GM19452 (cell line): ENCODE results near the gene ALAS1.
A peak's percentile ranks its signal among the peaks of the same experiment; 100 is the strongest.
"Not testable (repeated sequence)": the region's sequence is repeated elsewhere in the genome, so short reads cannot be mapped to it uniquely, and the experiment has no call there.

Experiments
- ATAC-seq: cut with Tn5 transposase; IDR thresholded peaks from one replicate; pipeline ENCODE4 v1.9.1; 2021; ENCODE audit not compliant: unreplicated experiment

The ALAS1 gene

DNA sequence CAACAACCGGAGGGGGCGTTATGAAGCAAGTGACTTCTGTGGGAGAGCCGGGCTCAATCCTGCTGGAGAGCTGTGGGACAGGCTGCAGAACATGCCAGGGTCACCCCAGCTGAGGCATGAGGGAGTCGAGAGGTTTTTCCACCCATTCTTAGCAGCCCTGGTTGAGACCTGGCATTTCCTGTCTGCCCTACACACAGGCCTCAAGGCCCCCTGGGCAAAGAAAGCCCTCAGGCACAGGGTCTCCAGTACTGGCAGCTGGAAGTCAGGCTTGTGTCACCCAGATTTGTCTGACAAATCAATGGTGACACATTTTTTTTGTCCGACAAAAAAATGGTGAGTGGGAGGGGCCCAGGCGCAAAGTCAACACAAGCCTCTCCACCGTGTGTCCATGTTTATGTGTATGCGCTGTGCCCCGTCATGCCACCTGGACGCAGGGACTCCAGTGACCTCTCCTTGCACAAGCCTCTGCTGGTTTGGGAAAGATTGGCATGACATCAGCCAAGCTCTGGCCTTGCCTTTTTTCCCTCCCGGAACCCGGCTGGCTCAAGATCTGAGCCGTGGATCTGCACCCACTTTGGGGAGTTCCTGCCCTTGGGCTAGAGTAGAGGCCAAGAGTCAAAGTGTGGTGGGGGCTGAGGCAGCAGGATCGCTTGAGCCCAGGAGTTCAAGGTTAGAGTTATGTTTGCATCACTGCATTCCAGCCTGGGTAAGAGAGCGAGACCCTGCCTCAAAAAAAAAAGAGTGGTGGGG lies 20.8 kb upstream of the ALAS1 start:
- ATAC-seq = no peak

DNA sequence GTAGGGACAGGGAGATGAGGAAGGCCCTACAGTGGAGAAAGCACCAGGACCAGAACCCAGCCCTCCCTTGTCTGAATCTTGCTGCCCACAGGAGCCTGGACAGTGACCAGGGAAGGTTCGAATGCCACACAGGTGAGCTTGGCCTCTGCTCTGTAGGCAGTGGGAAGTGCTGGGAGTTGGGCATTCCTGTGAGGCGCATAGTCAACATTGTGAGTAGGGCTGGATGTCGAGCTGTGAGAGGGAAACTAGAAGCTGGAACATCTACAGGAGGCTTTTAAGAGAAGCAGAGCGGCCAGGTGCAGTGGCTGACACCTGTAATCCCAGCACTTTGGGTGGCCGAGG lies 20.3 kb upstream of the ALAS1 start:
- no peak for ATAC-seq

DNA sequence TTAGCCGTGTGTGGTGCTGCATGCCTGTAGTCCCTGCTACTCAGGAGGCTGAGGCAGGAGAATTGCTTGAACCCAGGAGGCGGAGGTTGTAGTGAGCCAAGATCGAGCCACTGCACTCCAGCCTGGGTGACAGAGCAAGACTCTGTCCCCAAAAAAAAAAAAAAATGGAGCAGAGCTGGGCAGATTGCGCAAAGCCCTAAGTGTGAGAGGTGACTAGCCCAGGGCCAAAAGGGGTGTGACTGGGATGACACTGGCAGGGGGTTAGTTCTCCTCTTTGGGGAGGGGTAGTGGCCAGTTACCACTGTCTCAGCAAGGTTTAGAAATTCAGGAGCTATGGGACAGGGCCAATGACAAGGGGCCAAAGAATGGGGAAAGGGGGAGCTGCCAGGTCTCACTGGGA lies 19.8 kb upstream of the ALAS1 start:
- not testable (repeated sequence) for ATAC-seq

DNA sequence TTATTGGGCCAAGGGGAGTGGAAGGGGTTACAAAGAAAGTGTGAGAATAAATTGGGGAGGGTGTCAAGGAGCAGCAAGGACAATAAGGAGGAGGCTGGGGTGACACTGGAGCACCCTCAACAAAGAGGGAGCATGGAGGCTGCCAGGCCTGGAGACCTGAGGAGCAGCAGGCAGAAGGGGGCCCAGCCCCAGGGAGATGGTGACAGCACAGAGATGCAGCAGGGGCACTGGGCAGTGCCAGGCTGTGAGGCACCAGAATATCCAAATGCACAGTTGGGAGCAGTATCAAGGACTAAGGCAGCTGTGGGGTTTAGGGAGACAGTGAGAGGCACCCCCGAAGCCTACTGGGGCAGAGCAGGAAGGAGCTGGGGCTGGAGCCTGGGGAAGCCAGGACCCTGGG lies 19.4 kb upstream of the ALAS1 start:
- ATAC-seq = no peak

DNA sequence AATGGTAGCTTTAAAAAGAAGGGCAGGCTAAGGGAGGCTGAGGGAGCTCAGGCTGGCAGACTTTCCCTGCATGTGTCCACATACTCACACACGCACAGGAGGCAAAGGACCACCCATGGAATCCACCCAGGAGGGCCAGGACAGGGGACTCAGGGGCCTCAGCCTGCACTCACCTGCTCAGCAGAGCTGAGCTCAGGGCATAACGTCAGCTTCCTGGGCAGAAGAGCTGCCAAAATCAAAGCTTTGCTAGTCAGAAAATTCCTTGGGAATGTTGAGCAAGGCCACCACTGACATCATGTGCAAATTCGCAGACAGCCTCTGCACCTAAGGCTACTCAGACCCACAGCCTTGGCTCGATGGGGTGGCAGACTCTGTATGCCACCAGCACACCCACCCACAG lies 16.4 kb upstream of the ALAS1 start:
- no peak for ATAC-seq

DNA sequence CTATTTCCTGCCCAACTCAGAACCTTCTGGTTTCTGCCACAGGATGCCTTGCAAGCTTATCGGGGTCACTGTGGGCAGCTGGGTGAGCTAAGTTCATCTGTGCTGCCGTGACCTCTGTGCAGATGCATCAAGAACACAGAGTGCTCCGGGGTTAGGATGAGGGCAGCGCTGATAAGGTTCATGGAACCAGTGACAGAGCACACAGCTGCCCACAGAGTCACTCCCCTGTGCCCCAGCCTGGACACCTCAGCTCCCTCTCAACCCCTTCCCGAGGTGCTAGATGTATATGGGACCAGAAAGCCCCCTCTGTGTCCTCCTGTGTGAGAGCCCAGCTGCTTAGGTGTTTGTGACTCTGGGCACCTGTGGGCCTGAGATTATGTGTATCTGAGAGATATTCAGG lies 15.8 kb upstream of the ALAS1 start:
- no peak for ATAC-seq

DNA sequence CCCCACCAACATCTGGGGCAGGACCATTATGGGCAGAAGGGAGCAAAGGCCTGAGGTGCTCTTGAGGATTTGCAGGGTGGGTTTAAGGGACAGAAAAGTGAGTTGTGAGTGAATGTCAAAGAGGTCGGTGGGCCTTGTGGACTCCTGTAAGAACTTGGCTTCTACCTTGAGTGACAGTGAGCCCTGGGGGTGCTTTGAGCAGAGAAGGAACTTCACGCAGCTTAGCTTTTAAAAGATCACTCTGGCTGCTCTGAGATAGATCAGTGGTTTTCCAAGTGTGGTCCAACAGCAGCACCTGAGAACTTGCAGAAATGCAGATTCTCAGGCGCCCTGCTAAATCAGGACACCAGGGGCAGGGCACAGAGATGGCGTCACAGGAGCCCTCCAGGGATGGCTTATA lies 15.3 kb upstream of the ALAS1 start:
- ATAC-seq = no peak

DNA sequence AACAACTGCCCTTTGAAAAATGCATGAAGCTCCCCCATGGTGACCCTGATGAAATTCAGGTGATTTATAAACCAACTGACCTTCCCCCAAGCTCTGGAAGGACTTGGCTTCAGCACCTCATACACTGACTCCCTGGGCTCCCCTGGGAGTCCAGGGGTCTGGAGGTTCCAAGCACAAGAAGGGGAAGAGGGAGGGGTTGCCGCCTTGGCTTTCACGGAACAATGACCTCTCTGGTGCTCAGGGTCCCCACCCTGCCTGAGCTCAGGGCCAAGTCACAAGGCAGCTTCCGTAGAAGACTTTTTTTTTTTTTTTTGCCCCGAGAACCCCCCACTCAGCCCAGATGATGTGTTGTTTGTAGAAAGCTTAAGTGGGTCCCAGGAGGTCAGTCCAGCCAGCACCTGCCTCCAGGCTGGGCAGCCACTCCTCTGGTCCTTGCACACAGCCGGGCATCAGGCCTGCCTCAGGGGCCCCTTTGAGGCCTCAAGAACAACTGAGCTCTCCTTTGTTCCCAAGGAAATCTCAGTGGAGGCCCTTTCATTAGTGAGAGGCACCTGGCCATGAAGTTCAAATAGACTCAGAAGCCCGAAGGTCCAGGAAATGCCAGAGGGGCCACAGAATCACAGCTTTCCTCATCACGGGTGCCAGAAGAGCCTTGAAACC lies 14.0 kb upstream of the ALAS1 start:
- no peak for ATAC-seq

DNA sequence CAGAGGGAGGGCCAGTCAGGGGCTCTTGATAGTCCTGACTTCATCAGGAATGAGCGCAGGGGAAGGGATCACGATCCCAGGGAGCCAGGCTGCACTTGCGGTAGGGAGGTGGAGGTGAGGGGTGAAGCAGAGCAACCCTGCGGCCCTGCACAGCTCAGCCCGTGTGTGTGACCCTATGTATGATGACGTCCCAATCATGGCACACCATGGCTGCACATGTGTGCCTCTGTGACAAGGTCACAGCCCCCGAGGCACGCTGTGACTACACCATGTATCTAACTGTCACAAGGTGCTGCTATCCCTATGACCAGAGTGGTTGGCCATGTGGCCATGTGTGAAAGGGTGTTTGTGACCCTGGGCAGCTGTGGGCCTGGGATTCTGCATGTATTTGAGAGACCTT lies 13.3 kb upstream of the ALAS1 start:
- no peak for ATAC-seq

DNA sequence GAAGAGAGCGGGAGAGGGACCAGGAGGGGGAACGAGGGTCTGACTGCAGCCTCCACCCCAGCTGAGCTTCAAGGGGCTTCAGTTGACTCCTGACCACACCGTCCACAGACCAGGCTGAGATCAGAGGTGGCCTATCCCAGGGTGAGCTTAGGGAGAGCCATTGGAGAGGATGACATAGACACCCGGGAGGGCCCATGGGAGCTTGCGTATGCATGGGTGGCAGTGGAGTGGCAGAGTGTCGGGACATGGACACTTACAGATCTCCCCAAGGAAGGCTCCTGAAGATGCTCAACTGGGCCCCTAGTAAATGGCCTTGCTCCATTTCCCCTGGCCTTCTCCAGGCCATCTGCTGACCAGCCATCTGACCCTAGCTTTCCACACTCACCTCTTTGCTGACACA lies 12.6 kb upstream of the ALAS1 start:
- ATAC-seq = no peak

DNA sequence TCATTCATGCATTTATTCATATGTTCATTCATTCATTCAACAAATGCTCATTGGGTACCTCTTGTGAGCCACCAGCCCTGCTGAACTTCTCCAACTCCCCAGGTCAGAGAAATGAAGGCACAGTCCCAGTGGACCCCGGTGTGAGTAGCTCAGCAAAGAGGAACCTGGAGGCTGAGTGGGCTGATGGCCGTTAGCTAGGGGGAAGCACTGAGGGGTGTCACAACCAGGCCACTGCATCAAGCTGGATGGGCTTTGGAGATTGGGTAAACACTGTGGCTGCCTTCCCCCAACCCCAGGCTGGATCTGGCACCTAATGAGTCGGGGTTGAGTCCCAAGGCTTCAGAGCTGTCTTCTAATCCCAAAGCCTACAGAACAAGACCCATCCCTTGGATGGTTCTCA lies 12.1 kb upstream of the ALAS1 start:
- ATAC-seq = no peak

DNA sequence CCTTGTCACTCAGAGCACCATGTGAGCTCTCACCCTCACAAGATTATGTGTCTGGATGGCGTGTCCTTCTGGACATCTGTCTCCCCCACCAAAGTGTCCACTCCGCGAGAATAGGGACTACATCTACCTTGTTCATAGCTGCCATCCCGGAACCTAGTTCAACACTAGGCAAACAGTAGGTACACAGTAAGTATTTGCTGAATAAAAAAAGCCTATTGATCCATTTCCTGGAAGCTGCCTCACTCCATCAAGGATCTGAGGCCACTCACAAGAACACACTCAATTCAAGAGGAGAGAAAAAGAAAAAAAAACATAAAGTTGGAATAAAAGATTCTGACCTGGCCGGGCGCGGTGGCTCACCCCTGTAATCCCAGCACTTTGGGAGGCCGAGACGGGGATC lies 11.2 kb upstream of the ALAS1 start:
- no peak for ATAC-seq

DNA sequence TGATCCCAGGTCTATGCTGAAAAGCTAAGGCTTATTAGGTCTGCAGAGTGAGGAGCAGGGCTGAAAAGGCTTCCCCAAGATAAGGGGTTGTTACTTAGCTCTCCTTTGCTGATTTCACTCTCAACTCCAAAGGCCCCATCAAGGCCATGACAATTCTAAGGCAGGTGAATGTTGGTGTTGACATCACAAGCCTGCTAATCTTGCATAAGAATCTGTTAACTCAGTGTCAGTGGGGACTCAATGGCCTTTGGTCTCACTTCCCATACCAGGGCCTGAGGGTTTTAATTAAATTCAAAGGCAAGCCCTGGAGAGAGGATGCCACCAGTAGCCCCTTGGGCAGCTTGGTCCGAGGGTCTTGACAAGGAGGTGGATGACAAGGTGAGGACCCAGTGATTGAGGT lies 9.4 kb upstream of the ALAS1 start:
- ATAC-seq = no peak

DNA sequence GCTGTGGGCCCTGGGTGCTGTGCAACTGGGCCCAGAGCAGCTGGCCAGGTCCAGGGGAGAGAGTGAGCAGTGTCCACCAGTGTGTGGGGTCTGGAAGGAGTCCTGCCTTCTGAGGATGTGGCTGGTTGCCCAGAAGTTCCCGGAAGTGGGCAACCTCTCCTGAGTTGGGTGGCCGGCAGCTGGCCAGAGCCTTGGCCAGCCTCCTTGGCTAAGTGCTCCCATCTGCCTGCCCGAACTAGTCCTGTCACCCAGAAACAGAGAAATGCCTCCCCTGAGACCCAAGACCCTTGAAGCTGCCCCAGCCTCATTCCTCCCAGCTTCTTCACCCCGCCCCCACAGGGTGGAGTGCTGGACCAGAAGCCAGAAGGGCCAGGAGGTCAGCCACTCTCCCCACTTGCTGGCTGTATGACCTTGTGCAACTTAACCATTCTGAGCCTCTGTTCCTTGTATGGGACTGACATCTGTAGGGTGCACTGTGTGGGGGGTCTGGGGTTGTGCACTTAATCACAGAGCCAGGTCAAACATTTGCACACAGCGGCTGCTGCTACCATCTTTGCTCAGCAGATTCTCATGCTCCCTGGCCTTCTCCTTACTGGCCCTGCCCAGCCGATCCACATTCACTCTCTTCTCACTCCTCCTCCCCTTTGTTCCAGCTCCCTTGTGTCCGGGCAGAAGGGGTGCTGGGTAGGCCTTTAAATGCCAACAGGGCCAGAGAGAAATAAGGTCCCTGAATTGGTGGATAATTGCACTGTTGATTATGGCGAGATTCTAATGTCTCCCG lies 7.5 kb upstream of the ALAS1 start:
- no peak for ATAC-seq

DNA sequence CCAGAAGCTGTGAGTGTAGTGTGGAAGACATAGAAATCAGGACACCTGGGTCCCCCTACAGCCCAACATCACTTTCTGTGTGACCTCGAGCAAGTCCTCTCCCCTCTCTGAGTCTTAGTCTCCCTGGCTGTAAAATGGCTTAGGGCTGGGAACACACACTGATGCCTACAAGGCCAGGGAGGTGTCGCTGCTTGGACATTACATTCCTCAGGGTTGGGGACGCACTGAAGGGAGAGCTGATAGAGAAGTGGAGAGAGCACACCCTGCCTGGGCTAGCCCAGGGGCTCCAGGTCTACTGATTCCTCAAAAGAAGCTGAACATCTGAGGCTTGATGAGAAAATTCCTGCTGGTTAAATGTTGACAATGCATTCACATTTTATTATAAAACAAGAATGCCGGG lies 6.3 kb upstream of the ALAS1 start:
- ATAC-seq = no peak

DNA sequence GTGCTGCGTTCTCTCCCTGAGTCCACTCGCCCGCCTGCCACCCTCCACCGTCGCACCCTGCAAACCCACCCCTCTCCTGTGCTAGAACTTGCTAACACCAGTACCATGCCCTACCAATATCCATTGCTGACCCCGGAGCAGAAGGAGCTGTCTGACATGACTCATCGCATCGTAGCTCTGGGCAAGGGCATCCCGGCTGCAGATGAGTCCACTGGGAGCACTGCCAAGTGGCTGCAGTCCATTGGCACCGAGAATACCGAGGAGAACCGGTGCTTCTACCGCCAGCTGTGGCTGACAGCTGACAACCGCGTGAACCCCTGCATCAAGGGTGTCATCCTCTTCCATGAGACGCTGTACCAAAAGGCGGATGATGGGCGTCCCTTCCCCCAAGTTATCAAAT lies 4.9 kb upstream of the ALAS1 start:
- ATAC-seq = no peak

DNA sequence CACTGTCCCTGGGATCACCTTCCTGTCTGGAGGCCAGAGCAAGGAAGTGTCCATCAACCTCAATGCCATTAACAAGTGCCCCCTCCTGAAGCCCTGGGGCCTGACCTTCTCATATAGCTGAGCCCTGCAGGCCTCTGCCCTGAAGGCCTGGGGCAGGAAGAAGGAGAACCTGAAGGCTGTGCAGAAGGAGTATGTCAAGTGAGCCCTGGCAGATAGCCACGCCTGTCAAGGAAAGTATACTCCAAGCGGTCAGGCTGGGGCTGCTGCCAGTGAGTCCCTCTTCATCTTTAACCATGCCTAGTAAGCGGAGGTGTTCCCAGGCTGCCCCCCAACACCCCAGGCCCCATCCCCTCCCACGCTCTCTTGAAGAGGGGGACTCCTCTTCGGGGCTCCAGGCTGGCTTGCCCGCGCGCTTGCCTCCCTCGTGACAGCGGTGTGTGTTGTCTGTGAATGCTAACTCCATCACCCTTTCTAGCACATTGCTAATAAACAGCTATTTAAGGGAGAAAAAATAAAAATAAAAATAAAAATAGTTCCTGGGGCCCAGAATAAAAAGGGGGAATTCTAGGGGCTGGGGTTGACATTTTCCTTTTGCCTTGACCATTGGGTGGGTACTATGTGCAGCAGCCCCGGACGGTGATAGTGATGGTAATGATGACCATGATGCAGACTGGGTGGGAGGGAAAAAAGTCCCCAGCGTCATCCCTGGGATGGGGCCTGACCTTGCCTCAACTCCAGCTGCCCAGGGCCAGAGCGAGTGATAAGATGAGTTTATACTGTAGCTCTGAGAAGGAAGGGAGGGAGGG lies 3.3 kb upstream of the ALAS1 start:
- ATAC-seq = no peak

DNA sequence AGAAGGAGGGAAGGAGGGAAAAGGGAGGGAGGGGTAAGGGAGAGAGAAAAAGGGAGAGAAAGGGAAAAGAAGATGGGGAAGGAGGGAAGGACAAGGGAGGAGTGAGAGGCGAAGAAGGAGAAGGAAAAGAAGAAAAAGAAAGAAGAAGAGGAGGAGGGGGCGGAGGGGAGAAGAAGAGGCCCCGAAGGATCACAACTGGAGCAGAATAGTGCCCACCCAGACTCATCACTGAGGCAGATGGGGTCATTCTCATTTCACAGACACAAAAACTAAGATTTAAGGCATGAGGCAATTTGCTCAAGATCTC lies 2.7 kb upstream of the ALAS1 start:
- no peak for ATAC-seq

DNA sequence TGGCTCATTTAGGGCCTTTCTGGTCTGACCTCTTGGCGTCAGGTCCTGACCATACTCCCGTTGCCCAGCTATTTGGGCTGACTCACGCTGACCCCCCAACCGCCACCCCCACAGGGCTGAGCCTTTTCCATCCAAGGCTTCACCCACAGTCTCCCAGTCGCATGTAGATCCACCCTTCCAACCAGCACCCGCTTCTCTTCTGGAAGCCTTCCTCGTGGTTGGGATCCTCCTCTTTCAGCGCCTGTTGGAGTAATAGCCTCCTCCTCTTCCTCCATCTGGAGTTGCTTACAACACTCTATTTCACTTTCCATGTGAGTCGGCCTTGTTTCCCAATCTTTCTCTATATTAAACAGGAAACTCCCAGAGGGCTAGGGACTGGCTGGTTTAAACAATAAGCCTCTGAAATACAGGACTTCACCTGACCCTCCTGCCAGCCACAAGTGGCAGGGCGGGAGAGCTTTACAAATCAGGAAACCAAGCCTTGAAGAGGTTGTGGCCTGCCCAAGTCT lies 2.1 kb upstream of the ALAS1 start:
- ATAC-seq = no peak

DNA sequence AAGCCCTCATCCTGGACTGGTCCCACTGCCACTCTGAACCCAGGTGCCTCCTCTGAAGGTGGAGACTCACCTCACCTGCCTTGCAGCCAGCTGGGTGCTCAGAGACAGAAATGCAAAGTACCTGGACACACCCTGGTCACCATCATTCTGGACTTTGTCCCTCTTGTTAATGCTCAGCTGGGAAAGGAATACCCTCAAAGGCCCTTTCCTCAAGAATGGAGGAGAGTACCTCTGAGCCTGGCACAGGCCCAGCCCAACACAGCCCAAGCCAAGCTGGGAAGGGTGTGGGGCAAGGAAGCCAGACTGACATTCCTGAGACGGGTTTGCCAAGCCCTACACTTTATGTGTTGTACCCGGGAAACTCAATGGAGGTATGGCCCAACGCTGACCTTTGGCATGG lies 983 bp upstream of the ALAS1 start:
- no peak for ATAC-seq

DNA sequence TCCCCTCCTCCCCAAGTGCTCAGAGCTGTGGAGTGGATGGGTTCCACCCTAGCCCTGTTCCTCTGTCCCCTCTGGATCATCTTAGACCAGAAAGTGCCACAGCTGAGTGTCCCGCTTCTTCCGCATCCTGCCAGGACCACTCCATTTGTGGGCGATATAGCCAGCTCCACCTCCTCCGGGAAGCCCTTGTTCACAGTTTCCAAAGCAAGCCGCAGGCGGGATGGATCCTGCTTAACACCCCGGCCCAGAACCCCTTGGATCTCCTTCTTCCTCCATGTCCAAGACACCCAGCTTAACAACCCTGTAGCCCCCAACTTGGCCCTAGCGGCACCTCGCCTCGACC lies 490 bp upstream of the ALAS1 start:
- peak; percentile 34 for ATAC-seq
